Keratinocyte (primary cell): ENCODE data around the gene TMEM50A. TPM values are rescaled to one million over a fixed set of nuclear protein-coding genes. Genes with fewer than 3 reads are reported as not detected.
A peak's percentile ranks its signal among the peaks of the same experiment; 100 is the strongest.

Source experiments
- DNase-seq: peaks from one replicate; pipeline ENCODE4 v3.0.0-alpha.2; 2011; ENCODE audit warnings: low read depth, missing footprints, low spot score
- FAIRE-seq: peaks from 2 replicates; lab custom pipeline; 2011; peaks lifted over from hg19 to GRCh38; lab: Jason Lieb, UNC
- H2AFZ ChIP-seq: 2 replicates; pipeline ENCODE4 v1.6.0; 2012; ENCODE audit warnings: low read length, control low read depth, inconsistent platforms; ENCODE audit not compliant: control insufficient read depth
- H3K27ac ChIP-seq: 2 replicates; pipeline ENCODE4 v1.5.1; 2011; ENCODE audit warnings: low read length; ENCODE audit not compliant: control insufficient read depth, insufficient read depth
- H3K27me3 ChIP-seq: 3 replicates; pipeline ENCODE4 v1.6.0; 2011; ENCODE audit warnings: low read length; ENCODE audit not compliant: control insufficient read depth, insufficient read depth; ENCODE audit errors: extremely low read depth
- H3K36me3 ChIP-seq, 2 experiments: 2 replicates in 1 of 2; 3 replicates in 1 of 2; pipeline ENCODE4 v1.5.1; 2011; ENCODE audit warnings: low read length in 2 of 2, mild to moderate bottlenecking in 1 of 2; ENCODE audit not compliant: control insufficient read depth in 2 of 2, insufficient read depth in 2 of 2; ENCODE audit errors: extremely low read depth in 1 of 2
- H3K4me1 ChIP-seq: 3 replicates; pipeline ENCODE4 v1.5.1; 2011; ENCODE audit warnings: low read length; ENCODE audit not compliant: control insufficient read depth, insufficient read depth; ENCODE audit errors: extremely low read depth
- H3K4me2 ChIP-seq: 3 replicates; pipeline ENCODE4 v1.6.0; 2011; ENCODE audit warnings: low read depth, low read length; ENCODE audit not compliant: control insufficient read depth, insufficient read depth; ENCODE audit errors: extremely low read depth
- H3K4me3 ChIP-seq, 3 experiments: fragments of 200-600 bp in 1 of 3; sonication (generic) in 1 of 3; 2 replicates in 2 of 3; 3 replicates in 1 of 3; pipeline ENCODE4 v1.5.1; 2011 to 2016; ENCODE audit warnings: low read length in 3 of 3, mild to moderate bottlenecking in 3 of 3, control low read depth in 2 of 3, inconsistent platforms in 1 of 3, low read depth in 1 of 3, mixed read lengths in 1 of 3, mixed run types in 1 of 3, moderate library complexity in 1 of 3; ENCODE audit not compliant: control insufficient read depth in 2 of 3, insufficient read depth in 2 of 3; ENCODE audit errors: extremely low read depth in 1 of 3
- H3K79me2 ChIP-seq: 2 replicates; pipeline ENCODE4 v1.6.0; 2012; ENCODE audit warnings: low read length; ENCODE audit not compliant: control insufficient read depth, insufficient read depth
- H3K9ac ChIP-seq: 3 replicates; pipeline ENCODE4 v1.6.0; 2011; ENCODE audit warnings: low read length; ENCODE audit not compliant: control insufficient read depth, insufficient read depth; ENCODE audit errors: extremely low read depth
- H3K9me1 ChIP-seq: 3 replicates; pipeline ENCODE4 v1.6.0; 2011; ENCODE audit warnings: low read length; ENCODE audit not compliant: control insufficient read depth, insufficient read depth; ENCODE audit errors: extremely low read depth
- H3K9me3 ChIP-seq: 2 replicates; pipeline ENCODE4 v1.5.1; 2012; ENCODE audit warnings: low read depth, low read length; ENCODE audit not compliant: control insufficient read depth
- H4K20me1 ChIP-seq: 3 replicates; pipeline ENCODE4 v1.6.0; 2011; ENCODE audit warnings: low read length; ENCODE audit not compliant: control insufficient read depth, insufficient read depth; ENCODE audit errors: extremely low read depth
- EZH2 ChIP-seq: IDR thresholded peaks from one replicate; pipeline ENCODE4 v1.6.1; 2012; ENCODE audit warnings: inconsistent platforms, mild to moderate bottlenecking, low read length, moderate library complexity
- dilution Hi-C: fragments of 300-500 bp; cut with MboI; formaldehyde crosslinking; loops from one replicate; pipeline ENCODE4 v1.7.0; 2020; ENCODE audit warnings: low sequenced_read_pairs; ENCODE audit not compliant: extremely low pct_ligation_motif_present
- polyA plus RNA-seq, 5 experiments: library from polyadenylated mRNA; depleted of rRNA in 3 of 5; stranded (reverse) in 3 of 5; stranded (forward) in 1 of 5; unstranded in 1 of 5; fragments of >200 nt; gene quantifications; 1 replicate in 1 of 5; 2 replicates in 3 of 5; 3 replicates in 1 of 5; pipeline versions ENCODE4 v1.2.1 to v1.2.3, GENCODE V29; 2011 to 2012; ENCODE audit warnings: missing spikeins in 2 of 5, low read depth in 1 of 5, low replicate concordance in 1 of 5
- TF ChIP-seq, protein P1 (sequence below), 3 experiments: IDR thresholded peaks in 1 of 3; conservative IDR thresholded peaks in 1 of 3; optimal IDR thresholded peaks in 1 of 3; 2 replicates in 2 of 3; 3 replicates in 1 of 3; pipeline versions ENCODE3 to v1.5.1; 2011; ENCODE audit warnings: low read length in 3 of 3, mild to moderate bottlenecking in 3 of 3, moderate library complexity in 2 of 3, control low read depth in 1 of 3, inconsistent platforms in 1 of 3; ENCODE audit not compliant: insufficient read depth in 2 of 3; ENCODE audit errors: extremely low read depth in 1 of 3

Gene TMEM50A
- polyA plus RNA-seq, 1 donor (not counting 4 experiments of a cell fraction or from before 2014, with no cell fraction given): 166 TPM

DNA sequence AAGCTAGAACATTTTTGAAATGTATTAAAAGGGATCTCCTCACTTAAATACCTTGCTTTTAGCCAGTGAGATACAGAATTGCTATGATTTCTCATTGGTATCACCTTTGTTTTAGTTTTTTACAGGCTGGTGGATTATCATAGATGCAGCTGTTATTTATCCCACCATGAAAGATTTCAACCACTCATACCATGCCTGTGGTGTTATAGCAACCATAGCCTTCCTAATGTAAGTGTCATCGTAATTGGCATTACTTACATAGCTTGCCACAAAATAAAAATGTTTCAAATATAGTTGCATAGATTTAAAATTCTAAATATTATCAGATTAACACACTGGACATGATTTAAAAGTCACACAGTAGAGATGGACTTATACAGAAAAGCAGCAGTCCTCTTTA, 4.7 kb downstream of the TMEM50A start:
- Histone ChIP-seq H3K27ac (no peak overlapping the region), H3K4me1 (peaks cover 19% of the 10 kb centered on the region), H3K36me3 (peaks cover 0 to 4% of the 10 kb centered on the region in 2 experiments), H3K9me3 (no peaks in the 10 kb centered on the region), H3K9ac (no peak overlapping the region), H3K79me2 (peaks cover 46% of the 10 kb centered on the region), H2AFZ (no peak overlapping the region), H4K20me1 (peaks cover 3% of the 10 kb centered on the region), H3K4me3 (no peak overlapping the region), H3K27me3 (no peaks in the 10 kb centered on the region), H3K4me2 (no peak overlapping the region), H3K9me1 (no peaks in the 10 kb centered on the region)
- dilution Hi-C loops: no loop called here
- no peak for DNase-seq
- no peak for FAIRE-seq
- TF ChIP-seq, protein P1, sequence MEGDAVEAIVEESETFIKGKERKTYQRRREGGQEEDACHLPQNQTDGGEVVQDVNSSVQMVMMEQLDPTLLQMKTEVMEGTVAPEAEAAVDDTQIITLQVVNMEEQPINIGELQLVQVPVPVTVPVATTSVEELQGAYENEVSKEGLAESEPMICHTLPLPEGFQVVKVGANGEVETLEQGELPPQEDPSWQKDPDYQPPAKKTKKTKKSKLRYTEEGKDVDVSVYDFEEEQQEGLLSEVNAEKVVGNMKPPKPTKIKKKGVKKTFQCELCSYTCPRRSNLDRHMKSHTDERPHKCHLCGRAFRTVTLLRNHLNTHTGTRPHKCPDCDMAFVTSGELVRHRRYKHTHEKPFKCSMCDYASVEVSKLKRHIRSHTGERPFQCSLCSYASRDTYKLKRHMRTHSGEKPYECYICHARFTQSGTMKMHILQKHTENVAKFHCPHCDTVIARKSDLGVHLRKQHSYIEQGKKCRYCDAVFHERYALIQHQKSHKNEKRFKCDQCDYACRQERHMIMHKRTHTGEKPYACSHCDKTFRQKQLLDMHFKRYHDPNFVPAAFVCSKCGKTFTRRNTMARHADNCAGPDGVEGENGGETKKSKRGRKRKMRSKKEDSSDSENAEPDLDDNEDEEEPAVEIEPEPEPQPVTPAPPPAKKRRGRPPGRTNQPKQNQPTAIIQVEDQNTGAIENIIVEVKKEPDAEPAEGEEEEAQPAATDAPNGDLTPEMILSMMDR (optimal IDR thresholded peaks at IDR 0.05 in 1 of 3, IDR thresholded peaks at IDR 0.05 in 1 of 3, conservative IDR thresholded peaks at IDR 0.05 in 1 of 3; ENCODE audit: extremely low read depth in 1 of 3, insufficient read depth in 2 of 3, low read length in 3 of 3): no peak
- no peak for TF ChIP-seq EZH2

DNA sequence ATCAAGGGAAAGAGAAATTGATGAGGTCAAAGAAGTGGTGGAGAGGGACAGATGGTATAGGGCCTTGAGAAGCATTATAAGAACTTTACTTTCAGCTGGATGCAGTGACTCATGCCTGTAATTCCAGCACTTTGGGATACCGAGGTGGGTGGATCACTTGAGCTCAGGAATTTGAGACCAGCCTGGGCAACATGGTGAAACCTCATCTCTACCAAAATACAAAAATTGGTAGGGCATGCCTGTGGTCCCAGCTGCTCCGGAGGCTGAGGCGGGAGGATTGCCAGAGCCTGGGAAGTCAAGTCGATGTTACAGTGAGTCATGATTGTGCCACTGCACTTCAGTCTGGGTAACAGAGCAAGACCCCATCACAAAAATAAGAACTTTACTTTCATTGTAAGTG, 5.7 kb downstream of the TMEM50A start:
- FAIRE-seq (peak; percentile 85), DNase-seq (peak; percentile 70)
- Histone ChIP-seq H3K9ac (no peak overlapping the region), H2AFZ (no peak overlapping the region), H3K36me3 (peaks cover 0 to 7% of the 10 kb centered on the region in 2 experiments), H3K27me3 (no peaks in the 10 kb centered on the region), H4K20me1 (peaks cover 3% of the 10 kb centered on the region), H3K27ac (peak overlapping the region; percentile 32), H3K4me1 (peaks cover 19% of the 10 kb centered on the region), H3K9me3 (no peaks in the 10 kb centered on the region), H3K9me1 (no peaks in the 10 kb centered on the region), H3K4me3 (no peak overlapping the region), H3K79me2 (peaks cover 41% of the 10 kb centered on the region), H3K4me2 (peak overlapping the region; percentile 22)
- dilution Hi-C loops: no loop called here
- TF ChIP-seq EZH2: no peak
- TF ChIP-seq, protein P1 (optimal IDR thresholded peaks at IDR 0.05 in 1 of 3, IDR thresholded peaks at IDR 0.05 in 1 of 3, conservative IDR thresholded peaks at IDR 0.05 in 1 of 3; ENCODE audit: extremely low read depth in 1 of 3, insufficient read depth in 2 of 3, low read length in 3 of 3): no peak
